HG02852 (cell line): Measurements from ENCODE around the gene CFAP58.

ENCODE experiments used
- ATAC-seq: cut with Tn5 transposase; IDR thresholded peaks from one replicate; pipeline ENCODE4 v1.9.1; 2021; ENCODE audit warnings: mild to moderate bottlenecking, moderate library complexity; ENCODE audit not compliant: unreplicated experiment

Gene CFAP58

GRCh38 chr10:104359811-104360210, 6.2 kb downstream of the CFAP58 start:
- no peak for ATAC-seq

GRCh38 chr10:104367904-104368303, 14.3 kb downstream of the CFAP58 start:
- no peak for ATAC-seq

GRCh38 chr10:104368381-104368780, 14.7 kb downstream of the CFAP58 start:
- no peak for ATAC-seq

- ATAC-seq: no peak
Measured at GRCh38 chr10:104371753-104372152, 18.1 kb downstream of the CFAP58 start.

GRCh38 chr10:104374591-104374990, 21.0 kb downstream of the CFAP58 start:
- ATAC-seq: no peak

GRCh38 chr10:104376784-104377300, 23.2 kb downstream of the CFAP58 start:
- ATAC-seq: no peak

GRCh38 chr10:104380336-104380735, 26.7 kb downstream of the CFAP58 start:
- no peak for ATAC-seq

- ATAC-seq: no peak
Measured at GRCh38 chr10:104387130-104387888, 33.7 kb downstream of the CFAP58 start.

GRCh38 chr10:104388830-104389229, 35.2 kb downstream of the CFAP58 start:
- no peak for ATAC-seq

GRCh38 chr10:104391150-104391968, 37.7 kb downstream of the CFAP58 start:
- ATAC-seq: no peak

- no peak for ATAC-seq
Measured at GRCh38 chr10:104391969-104392296, 38.3 kb downstream of the CFAP58 start.

GRCh38 chr10:104393387-104393786, 39.8 kb downstream of the CFAP58 start:
- no peak for ATAC-seq

- no peak for ATAC-seq
Measured at GRCh38 chr10:104396581-104396980, 42.9 kb downstream of the CFAP58 start.

- ATAC-seq: no peak
Measured at GRCh38 chr10:104403636-104404035, 50.0 kb downstream of the CFAP58 start.

- no peak for ATAC-seq
Measured at GRCh38 chr10:104406715-104407650, 53.4 kb downstream of the CFAP58 start.

GRCh38 chr10:104413528-104413927, 59.9 kb downstream of the CFAP58 start:
- ATAC-seq: no peak

- ATAC-seq: no peak
Measured at GRCh38 chr10:104415526-104416165, 62.0 kb downstream of the CFAP58 start.

- ATAC-seq: no peak
Measured at GRCh38 chr10:104416851-104417250, 63.2 kb downstream of the CFAP58 start.

GRCh38 chr10:104417637-104418292, 64.1 kb downstream of the CFAP58 start:
- no peak for ATAC-seq

- peak; percentile 94 for ATAC-seq
Measured at GRCh38 chr10:104424719-104425118, 71.1 kb downstream of the CFAP58 start.
